T-helper 1 cell treated with Interleukin-12 subunit alpha and Interleukin-12 subunit beta and Interleukin-4 antibody, amounts not matched to agents 30 μg/mL and 1 μg/mL, for 36 hours (primary cell): ENCODE results near the gene MLLT1.

Experiments used
- H3K27ac Mint-ChIP-seq: one replicate; pipeline ENCODE4 v1.8.0; 2021; ENCODE audit warnings: mild to moderate bottlenecking, mixed read lengths
- H3K27me3 Mint-ChIP-seq: one replicate; pipeline ENCODE4 v1.8.0; 2021; ENCODE audit warnings: low read depth, mixed read lengths
- H3K36me3 Mint-ChIP-seq: one replicate; pipeline ENCODE4 v1.8.0; 2021; ENCODE audit warnings: low read depth, mixed read lengths
- H3K4me1 Mint-ChIP-seq: one replicate; pipeline ENCODE4 v1.8.0; 2021; ENCODE audit warnings: low read depth, mixed read lengths
- H3K4me3 Mint-ChIP-seq: one replicate; pipeline ENCODE4 v1.8.0; 2021; ENCODE audit warnings: mild to moderate bottlenecking, moderate library complexity, mixed read lengths
- H3K9me3 Mint-ChIP-seq: one replicate; pipeline ENCODE4 v1.8.0; 2021; ENCODE audit warnings: mixed read lengths

MLLT1 gene

DNA sequence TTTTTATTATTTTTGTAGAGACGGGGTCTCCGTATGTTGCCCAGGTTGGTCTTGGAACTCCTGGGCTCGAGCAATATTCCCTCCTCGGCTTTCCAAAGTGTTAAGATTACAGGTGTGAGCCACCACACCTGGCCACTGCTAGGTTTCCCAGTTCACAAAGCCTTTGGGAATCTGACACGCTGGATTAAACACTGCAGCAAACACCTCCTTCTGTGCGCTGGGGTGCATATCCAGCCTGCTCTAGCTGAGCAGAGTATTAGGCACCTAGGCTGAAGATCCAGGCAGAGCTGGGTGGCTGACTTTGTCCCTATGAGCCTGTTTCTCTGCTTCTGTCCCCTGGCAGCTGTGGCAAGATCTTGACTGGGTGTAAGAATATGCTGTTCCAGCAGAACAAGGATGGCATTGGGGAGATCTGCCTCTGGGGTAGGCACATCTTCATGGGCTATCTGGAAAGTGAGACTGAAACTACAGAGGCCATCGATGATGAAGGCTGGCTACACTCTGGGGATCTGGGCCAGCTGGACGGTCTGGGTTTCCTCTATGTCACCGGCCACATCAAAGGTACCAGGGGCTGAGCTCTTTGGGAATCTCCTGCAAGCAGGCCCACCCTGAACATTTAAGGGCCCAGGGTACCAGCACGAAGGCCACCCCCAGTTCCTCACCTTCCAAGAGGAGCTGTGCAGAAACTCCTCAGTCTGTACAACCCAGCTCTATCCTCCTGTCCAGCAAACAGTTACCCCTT lies 94.5 kb downstream of the MLLT1 start:
- no peak overlapping the region for H3K27ac Mint-ChIP-seq
- no peaks in the 10 kb centered on the region for H3K9me3 Mint-ChIP-seq
- H3K36me3 Mint-ChIP-seq = no peaks in the 10 kb centered on the region
- peaks cover 11% of the 10 kb centered on the region for H3K4me1 Mint-ChIP-seq
- no peak overlapping the region for H3K4me3 Mint-ChIP-seq
- peaks cover 21% of the 10 kb centered on the region for H3K27me3 Mint-ChIP-seq

DNA sequence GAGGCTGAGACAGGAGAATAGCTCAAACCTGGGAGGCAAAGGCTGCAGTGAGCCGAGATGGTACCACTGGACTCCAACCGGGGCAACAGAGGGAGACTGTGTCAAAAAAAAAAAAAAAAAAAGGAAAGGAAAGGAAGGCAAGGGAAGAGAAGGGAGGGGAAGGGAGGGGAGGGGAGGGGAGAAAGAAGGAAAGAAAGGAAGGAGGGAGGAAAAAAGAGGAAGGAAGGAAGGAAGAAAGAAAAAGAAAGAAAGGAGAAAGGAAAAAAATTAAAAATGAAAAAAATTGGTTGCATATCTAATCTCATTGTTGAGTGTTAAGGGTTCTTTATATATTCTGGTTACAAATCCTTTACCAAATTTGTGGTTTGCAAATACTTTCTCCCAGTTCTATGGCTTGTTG lies 98.7 kb downstream of the MLLT1 start:
- Mint-ChIP-seq H3K9me3 (no peaks in the 10 kb centered on the region), H3K27me3 (peaks cover 38% of the 10 kb centered on the region), H3K4me1 (peaks cover 13% of the 10 kb centered on the region), H3K36me3 (no peaks in the 10 kb centered on the region), H3K4me3 (no peak overlapping the region), H3K27ac (no peak overlapping the region)

DNA sequence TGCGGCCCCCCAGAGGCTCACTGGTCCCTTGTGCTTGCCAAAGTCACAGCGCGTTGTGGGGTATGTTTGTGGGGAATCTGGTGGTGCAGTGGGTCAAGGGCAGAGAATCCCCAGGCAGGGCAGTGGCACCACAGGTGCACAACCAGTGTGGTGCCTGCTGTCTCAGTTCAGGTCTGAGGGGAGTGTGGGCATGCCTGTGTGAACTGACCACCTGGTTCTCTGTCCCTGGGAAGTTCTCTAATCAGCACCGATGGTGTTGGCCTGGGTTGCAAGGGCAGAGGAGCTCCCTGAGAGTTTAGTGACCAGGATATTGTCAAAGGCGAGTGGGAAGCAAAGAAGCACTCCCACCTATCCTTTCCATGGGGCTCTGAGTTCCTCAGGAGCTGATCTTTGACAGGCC lies 106.6 kb downstream of the MLLT1 start:
- Mint-ChIP-seq H3K27ac (no peak overlapping the region), H3K36me3 (no peaks in the 10 kb centered on the region), H3K4me1 (peaks cover 2% of the 10 kb centered on the region), H3K9me3 (no peaks in the 10 kb centered on the region), H3K27me3 (peaks cover 40% of the 10 kb centered on the region), H3K4me3 (no peak overlapping the region)

- no peak overlapping the region for H3K4me3 Mint-ChIP-seq
- no peaks in the 10 kb centered on the region for H3K36me3 Mint-ChIP-seq
- H3K9me3 Mint-ChIP-seq = no peaks in the 10 kb centered on the region
- H3K27ac Mint-ChIP-seq = no peak overlapping the region
- peaks cover 34% of the 10 kb centered on the region for H3K27me3 Mint-ChIP-seq
- H3K4me1 Mint-ChIP-seq = no peaks in the 10 kb centered on the region
Measured at GRCh38 chr19:6172074-6172863, 107.5 kb downstream of the MLLT1 start.

DNA sequence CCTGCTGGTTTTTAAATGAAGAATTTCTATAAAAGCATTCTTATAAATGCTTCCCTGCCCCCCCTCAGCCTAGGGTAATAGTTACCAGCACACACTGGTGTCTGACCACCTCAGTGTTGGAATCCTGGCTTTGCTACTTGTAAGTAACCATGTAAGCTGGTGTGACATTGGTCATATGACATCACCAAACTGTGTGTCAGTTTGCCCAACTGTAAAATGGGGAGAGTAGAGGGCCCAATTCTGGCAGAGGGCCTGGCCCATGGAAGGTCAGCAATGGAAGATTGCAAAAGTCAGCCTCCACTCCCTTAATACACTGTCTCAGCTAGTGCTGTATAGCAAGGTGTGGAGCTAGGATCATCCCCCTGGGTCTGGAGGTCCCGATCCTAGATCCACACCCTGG lies 112.7 kb downstream of the MLLT1 start:
- Mint-ChIP-seq H3K27ac (no peak overlapping the region), H3K9me3 (no peaks in the 10 kb centered on the region), H3K4me1 (peaks cover 3% of the 10 kb centered on the region), H3K4me3 (no peak overlapping the region), H3K36me3 (no peaks in the 10 kb centered on the region), H3K27me3 (peaks cover 29% of the 10 kb centered on the region)

- Mint-ChIP-seq H3K27ac (no peak overlapping the region), H3K36me3 (peaks cover 4% of the 10 kb centered on the region), H3K4me1 (peaks cover 10% of the 10 kb centered on the region), H3K9me3 (peaks cover 7% of the 10 kb centered on the region), H3K4me3 (no peak overlapping the region), H3K27me3 (peaks cover 10% of the 10 kb centered on the region)
Measured at GRCh38 chr19:6164906-6165531, 114.8 kb downstream of the MLLT1 start.

DNA sequence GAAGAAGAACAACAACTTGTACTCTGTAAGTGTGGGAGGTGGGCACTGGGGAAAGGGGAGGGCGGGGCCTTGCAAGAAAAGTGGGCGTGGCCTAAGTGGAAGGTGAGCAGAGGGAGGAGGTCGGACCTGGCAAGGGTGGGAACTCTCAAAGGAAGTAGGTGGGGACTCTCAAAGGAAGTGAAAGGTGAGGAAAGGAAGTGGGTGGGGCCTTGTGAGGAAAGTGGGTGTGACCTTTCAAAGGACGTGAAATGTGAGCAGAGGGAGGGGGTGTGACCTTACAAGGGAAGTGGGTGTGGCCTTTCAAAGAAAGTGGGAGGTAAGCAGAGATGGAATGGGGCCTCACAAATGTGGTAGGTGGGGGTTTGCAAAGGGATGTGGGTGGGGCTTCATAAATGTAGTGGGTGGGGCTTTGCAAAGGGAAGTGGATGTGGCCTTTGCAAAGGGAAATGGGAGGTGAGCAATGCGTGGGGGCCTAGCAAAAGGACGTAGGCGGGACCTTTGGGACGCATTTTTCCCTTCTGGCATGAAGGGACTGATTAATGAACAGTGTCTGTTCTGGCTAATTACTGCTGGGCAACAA lies 118.4 kb downstream of the MLLT1 start:
- Mint-ChIP-seq H3K4me3 (peak overlapping the region; percentile 25), H3K9me3 (peaks cover 11% of the 10 kb centered on the region), H3K4me1 (peaks cover 10% of the 10 kb centered on the region), H3K27me3 (no peaks in the 10 kb centered on the region), H3K27ac (peak overlapping the region; percentile 45), H3K36me3 (peaks cover 4% of the 10 kb centered on the region)
